Pons (tissue), 1 donor: Measurements from ENCODE around the gene OLFML2B.
A peak's percentile ranks its signal among the peaks of the same experiment; 100 is the strongest.
"Not testable (repeated sequence)": the region's sequence is repeated elsewhere in the genome, so short reads cannot be mapped to it uniquely, and the experiment has no call there.

Source experiments
- DNase-seq: peaks from one replicate; pipeline ENCODE4 v3.0.0-alpha.2; 2016; ENCODE audit warnings: low spot score

The OLFML2B gene

DNA sequence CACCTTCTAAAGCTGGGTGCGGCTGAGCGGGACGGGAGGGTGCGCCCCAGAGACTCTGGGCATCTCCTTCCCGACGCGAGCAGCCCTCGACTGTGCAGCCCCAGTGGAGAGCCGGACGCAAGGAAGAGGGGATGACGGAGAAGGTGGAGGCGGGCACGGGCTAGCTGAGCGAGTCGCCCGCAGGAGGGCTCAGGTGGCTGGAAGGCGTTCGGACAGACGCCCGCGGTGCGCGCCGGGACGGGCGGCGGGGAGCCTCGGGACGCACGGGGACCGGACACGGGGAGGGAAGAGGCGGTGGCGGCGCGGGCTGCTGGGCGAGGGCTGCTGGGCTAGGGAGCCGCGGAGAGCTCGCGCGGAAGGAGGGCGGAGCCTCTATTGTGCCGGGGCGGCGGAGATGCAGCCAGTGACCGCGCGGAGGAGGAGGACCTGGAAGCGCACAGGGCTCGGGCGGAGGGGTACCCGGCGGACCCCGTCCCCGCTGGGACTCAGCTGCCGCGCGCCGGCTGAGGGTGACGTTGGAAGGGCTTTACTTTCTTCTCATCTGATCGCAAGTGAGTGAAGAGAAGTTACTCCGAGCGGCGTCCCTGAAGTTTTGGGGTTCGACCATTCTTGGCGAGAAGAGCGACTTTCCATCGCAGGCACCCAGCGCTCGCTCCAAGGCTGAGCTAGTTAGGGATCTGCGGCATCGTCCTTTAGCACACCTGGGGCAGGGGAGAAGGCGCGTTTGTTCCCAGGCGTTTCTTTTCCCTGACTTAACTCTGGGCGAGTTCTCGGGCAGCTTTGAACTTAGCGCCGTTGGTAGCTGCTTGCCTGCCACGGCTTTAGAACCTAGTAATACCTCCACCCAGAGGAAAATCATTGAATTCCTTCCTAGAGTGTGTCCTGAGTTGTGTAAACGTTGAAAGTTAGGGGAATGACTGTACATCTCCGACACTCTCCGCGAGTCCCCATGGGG is at the start of gene OLFML2B:
Gene OLFML2B (minus strand): TSS at position 323 of the 955 bp plus-strand sequence. CDS start 439 bp downstream, outside the sequence.
- DNase-seq = peak; percentile 56

DNA sequence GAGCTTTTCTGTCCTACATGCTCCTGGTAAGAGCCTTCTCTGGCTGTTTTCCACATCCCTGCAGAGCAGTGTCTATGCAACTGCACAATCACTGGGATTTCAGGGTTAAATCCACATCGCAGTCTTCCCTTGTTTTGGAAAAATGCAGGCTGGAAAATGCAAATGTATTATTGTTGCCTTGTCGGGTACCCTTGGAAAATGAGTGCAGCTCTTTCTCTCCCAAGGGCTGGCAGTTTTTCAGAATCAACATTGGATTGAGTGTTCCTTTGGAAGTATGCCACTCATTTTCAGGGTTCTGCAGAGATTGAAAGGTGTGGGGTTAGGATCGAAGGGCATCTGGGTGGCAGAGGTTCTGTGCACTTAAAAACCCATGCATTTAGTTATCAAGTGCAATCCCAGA is 49.1 kb upstream of the OLFML2B start:
- DNase-seq = peak; percentile 43

GRCh38 chr1:162070825-162071224 is 47.2 kb upstream of the OLFML2B start:
- DNase-seq = no peak

DNA sequence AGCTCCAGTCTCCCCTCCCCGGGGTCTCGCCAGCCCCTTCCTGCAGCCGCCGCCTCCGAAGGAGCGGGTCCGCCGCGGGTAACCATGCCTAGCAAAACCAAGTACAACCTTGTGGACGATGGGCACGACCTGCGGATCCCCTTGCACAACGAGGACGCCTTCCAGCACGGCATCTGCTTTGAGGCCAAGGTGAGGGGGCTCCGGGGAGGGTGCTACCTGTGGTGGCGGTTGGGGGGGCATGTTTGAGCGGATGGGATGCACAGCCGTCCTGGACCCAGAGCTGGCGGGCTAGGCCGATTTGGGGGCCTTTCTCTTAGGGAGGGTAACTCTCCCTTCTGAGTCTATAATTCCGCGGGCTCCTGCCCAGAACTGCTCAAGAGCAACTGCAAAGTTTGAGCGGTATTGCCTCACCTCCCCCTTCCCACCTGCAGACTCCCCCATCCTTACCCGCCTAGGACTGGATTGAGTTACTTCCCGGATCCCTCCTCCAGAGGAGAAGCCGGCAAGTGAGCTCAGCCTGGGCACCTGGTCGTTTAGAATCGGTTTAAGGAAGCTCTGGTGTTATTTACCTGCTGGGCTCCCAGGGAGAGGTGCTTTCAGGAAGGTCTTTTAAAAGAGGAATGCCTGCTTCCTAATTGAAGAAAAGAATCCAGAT is 46.6 kb upstream of the OLFML2B start:
- DNase-seq = peak; percentile 24

DNA sequence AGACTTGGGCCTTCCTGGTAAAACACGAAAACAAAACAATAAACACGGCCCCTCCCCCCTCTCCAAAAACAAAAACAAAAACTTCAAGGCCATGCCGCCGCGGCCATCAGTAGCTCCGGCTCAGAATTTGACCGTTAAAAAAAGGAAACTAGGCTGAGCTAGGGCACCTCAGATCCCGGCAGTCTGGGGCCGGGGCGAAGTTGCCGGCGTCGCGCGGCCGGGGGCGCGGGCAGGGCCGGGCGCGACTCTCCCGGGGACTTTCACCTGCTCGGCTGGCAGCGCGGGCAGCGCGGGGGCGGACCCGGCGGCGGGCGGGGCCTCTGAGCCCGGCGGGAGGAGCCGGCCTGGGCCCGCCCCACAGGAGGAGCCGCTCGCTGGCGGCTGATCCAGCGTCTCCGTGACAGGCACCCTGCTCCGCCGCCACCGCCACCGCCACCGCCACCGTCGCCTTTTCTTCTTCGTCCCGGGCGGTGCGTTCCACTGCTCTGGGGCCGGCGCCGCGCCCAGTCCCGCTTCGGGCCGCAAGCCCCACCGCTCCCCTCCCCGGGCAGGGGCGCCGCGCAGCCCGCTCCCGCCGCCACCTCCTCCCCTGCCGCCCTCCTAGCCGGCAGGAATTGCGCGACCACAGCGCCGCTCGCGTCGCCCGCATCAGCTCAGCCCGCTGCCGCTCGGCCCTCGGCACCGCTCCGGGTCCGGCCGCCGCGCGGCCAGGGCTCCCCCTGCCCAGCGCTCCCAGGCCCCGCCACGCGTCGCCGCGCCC is 45.8 kb upstream of the OLFML2B start, which contains the start of gene NOS1AP:
Gene NOS1AP (plus strand): TSS at position 358 of the 760 bp plus-strand sequence. CDS start 487 bp downstream, outside the sequence.
- peak; percentile 80 for DNase-seq

GRCh38 chr1:162068301-162068700 is 44.6 kb upstream of the OLFML2B start:
- DNase-seq = no peak

DNA sequence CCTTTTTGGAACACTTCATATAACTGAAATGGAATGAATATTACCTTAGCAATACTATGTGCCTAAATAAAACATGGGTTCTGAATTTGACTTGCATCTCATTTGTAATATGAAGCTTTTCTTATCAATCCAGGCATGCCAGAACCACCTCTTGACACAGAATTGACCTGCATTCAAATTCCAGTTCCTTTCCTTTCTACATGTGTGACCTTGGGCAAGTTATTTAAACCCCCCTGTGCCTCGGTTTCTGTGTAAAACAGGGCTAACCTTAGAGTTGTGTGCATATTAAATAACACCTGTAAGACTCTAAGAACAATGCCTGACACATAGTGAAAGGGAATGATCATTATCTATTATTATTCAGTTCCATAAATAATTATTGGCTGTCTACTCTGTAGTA is 43.8 kb upstream of the OLFML2B start:
- DNase-seq = no peak

GRCh38 chr1:162066836-162067235 is 43.2 kb upstream of the OLFML2B start:
- not testable (repeated sequence) for DNase-seq

DNA sequence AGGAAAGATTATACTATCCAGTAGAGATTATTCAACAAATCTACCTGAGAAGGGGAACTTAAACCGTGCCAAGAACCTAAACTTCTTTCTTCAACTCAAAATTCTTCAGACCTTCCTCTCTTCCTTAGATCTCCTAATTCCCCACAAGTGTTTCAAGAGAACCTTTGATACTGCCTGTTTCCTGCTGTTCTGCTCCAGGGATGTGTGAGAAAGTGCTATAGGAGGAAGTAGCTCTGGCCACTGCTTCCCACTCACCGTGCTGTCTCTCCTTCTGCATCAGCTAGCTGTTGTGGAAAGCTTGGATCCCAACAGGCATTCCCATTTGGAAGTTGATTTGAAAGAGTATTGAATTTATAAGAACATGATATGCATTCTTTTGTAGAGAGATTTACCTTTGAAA is 41.3 kb upstream of the OLFML2B start:
- DNase-seq = no peak

DNA sequence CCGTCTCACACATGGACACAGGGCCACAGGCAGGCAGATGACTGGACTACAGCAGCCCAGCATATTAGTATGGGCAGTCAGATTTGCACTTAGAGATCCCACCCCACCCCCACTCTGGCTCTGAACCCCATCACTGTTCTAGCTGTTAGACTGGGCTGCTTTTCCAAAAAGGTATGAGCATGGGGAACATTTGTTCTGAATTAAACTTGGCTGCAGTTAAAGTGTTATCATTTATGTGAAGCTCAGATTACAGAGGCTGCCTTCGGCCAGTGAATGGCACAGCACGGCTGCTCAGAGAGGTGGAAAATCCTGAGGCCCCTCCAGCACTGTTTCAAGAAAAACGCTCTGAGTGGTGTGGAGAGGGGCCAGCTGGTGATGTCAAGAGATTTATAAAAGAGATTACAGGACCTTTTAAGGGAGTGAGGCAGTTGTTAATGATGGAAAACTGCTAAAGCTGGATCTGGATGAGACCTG is 38.9 kb upstream of the OLFML2B start:
- DNase-seq = no peak

GRCh38 chr1:162060314-162060713 is 36.6 kb upstream of the OLFML2B start:
- no peak for DNase-seq

DNA sequence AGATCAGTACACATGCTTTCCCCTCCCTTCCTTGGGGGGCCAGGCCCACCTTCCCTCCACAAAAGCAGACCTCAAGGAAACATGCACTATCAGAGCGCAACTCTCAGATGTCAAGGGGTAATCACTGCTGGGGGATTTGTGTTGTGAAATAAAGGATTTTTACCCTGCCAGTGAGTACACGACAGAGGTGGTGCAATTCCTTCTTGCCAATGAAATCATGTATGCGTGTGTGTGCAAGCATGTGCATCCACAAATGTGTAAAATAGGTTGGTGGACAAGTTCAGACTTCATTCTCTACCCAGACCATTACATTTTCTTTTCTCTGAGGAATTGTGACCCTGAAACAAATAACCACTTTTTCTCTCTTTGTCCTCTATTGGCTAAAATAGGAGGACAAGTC is 36.1 kb upstream of the OLFML2B start:
- no peak for DNase-seq

DNA sequence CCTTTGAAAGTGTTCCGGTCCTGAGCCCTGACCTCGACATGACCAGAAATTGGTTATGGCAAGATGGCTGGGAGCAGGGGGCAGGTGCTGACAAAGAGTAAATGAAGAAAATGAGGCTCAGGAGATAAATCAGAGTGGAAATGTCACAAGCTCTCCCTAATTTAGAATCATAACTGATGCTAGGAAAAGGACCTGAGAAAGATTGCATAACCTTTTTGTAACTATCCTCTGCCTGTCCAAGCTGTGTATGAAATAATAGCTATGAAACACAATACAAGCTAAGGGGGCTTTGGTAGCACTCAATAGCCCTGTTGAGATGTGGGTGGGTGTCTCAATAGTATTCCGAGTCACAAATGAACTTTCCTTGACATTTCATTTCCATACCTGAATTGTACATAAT is 32.9 kb upstream of the OLFML2B start:
- no peak for DNase-seq

DNA sequence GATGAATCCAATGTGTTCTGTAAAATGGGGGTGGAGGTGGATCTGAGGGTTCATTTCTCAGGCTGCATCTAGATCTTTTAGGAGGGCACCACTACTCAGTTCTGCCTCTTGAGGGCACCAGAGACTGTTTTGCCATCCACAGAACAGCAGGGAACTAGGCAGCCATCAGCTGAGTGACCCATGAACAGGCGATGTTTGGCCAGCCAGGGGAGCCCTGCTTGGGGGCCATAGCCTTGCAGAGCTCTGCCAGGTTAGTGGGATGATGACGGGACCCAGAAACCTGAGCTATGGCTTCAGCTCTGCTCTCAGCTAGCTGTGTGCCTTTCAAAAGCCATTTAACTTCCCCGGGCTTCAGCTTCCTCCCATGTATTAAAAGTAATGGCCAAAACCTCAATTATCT is 32.4 kb upstream of the OLFML2B start:
- DNase-seq = peak; percentile 81

GRCh38 chr1:162055062-162055461 is 31.4 kb upstream of the OLFML2B start:
- no peak for DNase-seq

DNA sequence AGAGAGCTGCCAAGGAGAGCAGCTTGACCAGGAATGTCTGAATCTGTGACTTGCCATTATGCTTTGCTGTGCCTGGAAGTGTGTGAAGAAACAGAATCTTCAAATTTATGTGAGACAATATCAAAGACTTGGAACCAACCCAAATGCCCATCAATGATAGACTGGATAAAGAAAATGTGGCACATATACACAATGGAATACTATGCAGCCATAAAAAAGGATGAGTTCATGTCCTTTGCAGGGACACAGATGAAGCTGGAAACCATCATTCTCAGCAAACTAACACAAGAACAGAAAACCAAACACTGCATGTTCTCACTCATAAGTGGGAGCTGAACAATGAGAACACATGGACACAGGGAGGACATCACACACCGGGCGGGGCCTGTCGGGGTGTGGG is 30.3 kb upstream of the OLFML2B start:
- not testable (repeated sequence) for DNase-seq

DNA sequence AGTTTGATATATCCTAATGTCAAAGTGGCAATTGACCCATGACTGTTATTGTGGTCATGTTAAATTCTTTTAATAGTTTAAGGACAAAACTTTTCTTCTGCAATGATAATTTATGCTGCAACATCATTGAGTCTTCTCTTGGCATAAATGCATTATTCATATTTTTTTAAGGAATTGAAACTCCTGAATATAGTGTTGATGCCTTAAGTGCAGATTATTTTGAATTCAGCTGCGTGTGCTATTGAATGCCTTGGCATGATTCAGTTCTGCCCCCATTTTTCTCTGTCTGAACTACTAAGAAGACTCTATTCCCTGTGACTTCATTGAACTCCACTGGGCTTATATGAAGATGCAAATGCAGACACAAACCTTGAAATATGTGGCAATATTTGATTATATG is 23.3 kb upstream of the OLFML2B start:
- no peak for DNase-seq

DNA sequence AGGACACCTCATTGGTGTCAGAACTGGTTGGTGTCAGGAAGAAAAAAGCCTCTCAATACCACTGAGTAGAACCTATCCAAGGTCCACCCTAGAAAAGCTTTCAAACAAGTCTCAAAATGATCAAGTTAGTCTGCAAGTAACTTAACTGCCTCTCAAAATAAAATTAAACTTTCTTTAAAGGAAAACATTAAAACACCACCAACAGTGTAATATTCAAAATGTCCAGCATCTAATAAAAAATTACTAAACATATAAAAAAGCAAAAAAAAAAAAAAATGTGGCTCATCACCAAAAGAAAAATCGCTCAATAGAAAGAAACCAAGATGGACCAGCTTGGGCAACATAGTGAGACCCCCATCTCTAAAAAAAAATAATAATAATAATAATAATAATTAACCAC is 18.7 kb upstream of the OLFML2B start:
- no peak for DNase-seq

GRCh38 chr1:162040657-162041056 is 17.0 kb upstream of the OLFML2B start:
- no peak for DNase-seq

DNA sequence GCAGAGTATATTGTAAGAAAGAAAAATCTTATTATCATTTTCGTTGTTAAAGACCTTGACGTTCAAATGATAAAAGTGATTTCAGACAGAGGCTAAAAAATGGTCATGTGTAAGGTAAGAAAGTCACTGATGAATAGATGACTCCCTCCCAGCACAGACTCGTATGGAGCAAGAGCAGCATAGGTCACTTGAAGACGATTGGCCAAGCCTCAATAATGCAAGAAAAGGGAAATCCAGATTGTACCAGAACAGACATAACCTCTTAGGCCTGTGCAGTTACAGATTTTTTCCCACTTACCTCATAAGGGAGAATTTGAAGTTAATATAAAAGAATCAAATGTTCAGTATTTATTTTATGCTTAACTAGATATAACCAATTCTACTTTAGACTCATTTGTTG is 16.3 kb upstream of the OLFML2B start:
- DNase-seq = no peak

DNA sequence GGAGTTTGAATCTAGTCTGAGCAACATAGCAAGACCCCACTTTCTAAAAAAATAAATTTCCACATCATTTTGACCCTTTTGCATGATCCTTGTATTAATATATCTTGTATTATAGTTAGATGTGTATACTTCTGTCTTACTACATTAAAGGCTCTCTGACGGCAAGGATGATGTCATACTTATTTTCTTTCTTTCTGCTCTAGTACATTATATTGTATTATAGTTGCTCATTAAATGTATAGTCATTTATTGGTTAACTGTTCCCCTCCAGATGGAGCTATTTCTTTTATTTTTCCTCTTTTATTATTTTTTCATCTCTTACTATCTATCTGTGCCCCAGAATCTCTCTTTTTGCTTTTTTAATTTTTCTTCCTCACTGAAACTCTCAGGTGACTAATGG is 15.0 kb upstream of the OLFML2B start:
- DNase-seq = no peak

- DNase-seq = no peak
Observed at GRCh38 chr1:162036163-162036562, 12.5 kb upstream of the OLFML2B start.
